H1 (cell line): Measurements from ENCODE around the gene TRIM59. TPM values are rescaled to one million over a fixed set of nuclear protein-coding genes. Genes with fewer than 3 reads are reported as not detected.

Source experiments
- CTCF ChIA-PET: fragments of 300-600 bp; sonication (Branson Sonifier 250); formaldehyde crosslinking; loops from one replicate; lab custom pipeline; 2021; ENCODE audit not compliant: partially characterized antibody; lab: Charles Lee
- POLR2A ChIA-PET: fragments of 300-600 bp; sonication (Branson Sonifier 250); formaldehyde crosslinking; loops from one replicate; lab custom pipeline; 2021; ENCODE audit warnings: inconsistent platforms; ENCODE audit not compliant: partially characterized antibody; lab: Charles Lee
- DNase-seq, 2 experiments: peaks; one replicate each; pipeline versions ENCODE4 v3.0.0 to v3.0.0-alpha.2; 2010 to 2022; ENCODE audit warnings: low spot score in 2 of 2, low read depth in 1 of 2, mixed read lengths in 1 of 2
- FAIRE-seq: peaks from 2 replicates; lab custom pipeline; 2011; peaks lifted over from hg19 to GRCh38; lab: Jason Lieb, UNC
- H2AFZ ChIP-seq: 2 replicates; pipeline ENCODE4 v1.8.1; 2012; ENCODE audit warnings: low read length, inconsistent platforms
- H2AK5ac ChIP-seq: 2 replicates; pipeline ENCODE4 v1.6.1; 2013; ENCODE audit warnings: low read depth, low read length
- H2BK120ac ChIP-seq: replicated peaks from 2 replicates; pipeline ENCODE3; 2013; ENCODE audit warnings: low read depth, low read length, inconsistent platforms
- H2BK12ac ChIP-seq: 2 replicates; pipeline ENCODE4 v1.6.1; 2013; ENCODE audit warnings: low read depth, low read length
- H2BK15ac ChIP-seq: 2 replicates; pipeline ENCODE4 v1.6.1; 2013; ENCODE audit warnings: low read length
- H2BK20ac ChIP-seq: 2 replicates; pipeline ENCODE4 v1.6.1; 2013; ENCODE audit warnings: low read length
- H2BK5ac ChIP-seq: 2 replicates; pipeline ENCODE4 v1.6.1; 2013; ENCODE audit warnings: low read depth, low read length
- H3K14ac ChIP-seq: 2 replicates; pipeline ENCODE4 v1.6.1; 2013; ENCODE audit warnings: inconsistent platforms; ENCODE audit not compliant: insufficient read length
- H3K18ac ChIP-seq: 2 replicates; pipeline ENCODE4 v1.6.1; 2013; ENCODE audit warnings: low read length; ENCODE audit errors: extremely low read depth
- H3K23ac ChIP-seq: 2 replicates; pipeline ENCODE4 v1.6.1; 2013; ENCODE audit warnings: inconsistent platforms; ENCODE audit not compliant: insufficient read length
- H3K23me2 ChIP-seq: 2 replicates; pipeline ENCODE4 v1.6.1; 2013; ENCODE audit warnings: low read depth, low read length
- H3K27ac ChIP-seq: 2 replicates; pipeline ENCODE4 v1.6.1; 2011; ENCODE audit warnings: low read depth, low read length, inconsistent platforms
- H3K27me3 ChIP-seq, 4 experiments: replicated peaks in 1 of 4; 1 replicate in 1 of 4; 2 replicates in 3 of 4; pipeline versions ENCODE4 v1.6.1 to v1.8.1; 2011 to 2013; ENCODE audit warnings: low read length in 3 of 4, mild to moderate bottlenecking in 3 of 4, inconsistent platforms in 2 of 4, mixed read lengths in 2 of 4, moderate library complexity in 1 of 4; ENCODE audit not compliant: control insufficient read depth in 3 of 4, insufficient read depth in 3 of 4; ENCODE audit errors: extremely low read depth in 1 of 4
- H3K36me3 ChIP-seq, 4 experiments: 2 replicates each; pipeline versions ENCODE4 v1.6.1 to v1.8.1; 2011 to 2013; ENCODE audit warnings: mild to moderate bottlenecking in 4 of 4, low read length in 3 of 4, moderate library complexity in 2 of 4, control low read depth in 1 of 4, inconsistent platforms in 1 of 4; ENCODE audit not compliant: insufficient read depth in 4 of 4, control insufficient read depth in 2 of 4
- H3K4ac ChIP-seq: replicated peaks from 2 replicates; pipeline ENCODE3; 2013; ENCODE audit warnings: low read length, low read depth, mixed read lengths, inconsistent platforms; ENCODE audit not compliant: insufficient read length
- H3K4me1 ChIP-seq, 4 experiments: replicated peaks in 1 of 4; 1 replicate in 1 of 4; 2 replicates in 3 of 4; pipeline versions ENCODE4 v1.6.1 to v1.8.1; 2011 to 2013; ENCODE audit warnings: low read length in 3 of 4, inconsistent platforms in 2 of 4, mixed read lengths in 1 of 4; ENCODE audit not compliant: insufficient read depth in 4 of 4, control insufficient read depth in 3 of 4
- H3K4me2 ChIP-seq, 2 experiments: 2 replicates each; pipeline versions ENCODE4 v1.6.1 to v1.8.1; 2011 to 2013; ENCODE audit warnings: low read depth in 2 of 2, low read length in 2 of 2, control low read depth in 1 of 2, inconsistent platforms in 1 of 2, mild to moderate bottlenecking in 1 of 2; ENCODE audit not compliant: insufficient read depth in 1 of 2
- H3K4me3 ChIP-seq, 4 experiments: fragments of 200-600, 300-600 bp in 1 of 4; sonication (generic), shearing (Covaris generic), sonication (Bioruptor Twin) in 1 of 4; 2 replicates each; pipeline versions ENCODE4 v1.5.1 to v1.8.1; 2011 to 2016; ENCODE audit warnings: low read length in 4 of 4, low read depth in 3 of 4, control low read depth in 2 of 4, inconsistent platforms in 2 of 4, mild to moderate bottlenecking in 2 of 4, mixed read lengths in 1 of 4, moderate library complexity in 1 of 4; ENCODE audit not compliant: insufficient read depth in 2 of 4; ENCODE audit errors: extremely low read depth in 1 of 4
- H3K56ac ChIP-seq: replicated peaks from 2 replicates; pipeline ENCODE3; 2013; ENCODE audit warnings: low read depth, mild to moderate bottlenecking, mixed read lengths, low read length, inconsistent platforms; ENCODE audit not compliant: insufficient read length
- H3K79me1 ChIP-seq: 2 replicates; pipeline ENCODE4 v1.6.1; 2013; ENCODE audit warnings: low read depth, low read length, control low read depth
- H3K79me2 ChIP-seq, 2 experiments: 2 replicates each; pipeline versions ENCODE4 v1.6.1 to v1.8.1; 2012 to 2013; ENCODE audit warnings: low read length in 2 of 2, mild to moderate bottlenecking in 2 of 2, inconsistent platforms in 1 of 2; ENCODE audit not compliant: insufficient read depth in 2 of 2, control insufficient read depth in 1 of 2
- H3K9ac ChIP-seq, 4 experiments: replicated peaks in 1 of 4; 1 replicate in 1 of 4; 2 replicates in 3 of 4; pipeline versions ENCODE4 v1.6.1 to v1.8.1; 2011 to 2013; ENCODE audit warnings: low read depth in 3 of 4, low read length in 3 of 4, control low read depth in 2 of 4, mild to moderate bottlenecking in 2 of 4, moderate library complexity in 2 of 4, inconsistent platforms in 1 of 4; ENCODE audit errors: extremely low read depth in 1 of 4
- H3K9me3 ChIP-seq, 2 experiments: 2 replicates each; pipeline versions ENCODE4 v1.6.1 to v1.8.1; 2012 to 2013; ENCODE audit warnings: mild to moderate bottlenecking in 2 of 2, moderate library complexity in 2 of 2, control low read depth in 1 of 2, inconsistent platforms in 1 of 2, low read depth in 1 of 2, low read length in 1 of 2, mixed read lengths in 1 of 2; ENCODE audit not compliant: insufficient read depth in 2 of 2
- H4K20me1 ChIP-seq, 2 experiments: replicated peaks in 1 of 2; 2 replicates each; pipeline versions ENCODE3 to v1.8.1; 2011 to 2013; ENCODE audit warnings: inconsistent platforms in 2 of 2, low read length in 2 of 2, mild to moderate bottlenecking in 1 of 2; ENCODE audit not compliant: insufficient read depth in 2 of 2, control insufficient read depth in 1 of 2
- H4K5ac ChIP-seq: 2 replicates; pipeline ENCODE4 v1.6.1; 2013; ENCODE audit warnings: low read length, low read depth, mixed read lengths, inconsistent platforms; ENCODE audit not compliant: insufficient read length
- H4K8ac ChIP-seq: 2 replicates; pipeline ENCODE4 v1.8.0; 2013; ENCODE audit warnings: mild to moderate bottlenecking, moderate library complexity, low read length, inconsistent platforms; ENCODE audit not compliant: insufficient read depth; ENCODE audit errors: extremely low read depth
- H4K91ac ChIP-seq: replicated peaks from 2 replicates; pipeline ENCODE3; 2013; ENCODE audit warnings: low read length, mixed read lengths, inconsistent platforms; ENCODE audit not compliant: insufficient read length
- HDAC2 ChIP-seq, 2 experiments: fragments of 300-600 bp in 1 of 2; sonication (generic) in 1 of 2; IDR thresholded peaks; 2 replicates each; pipeline ENCODE4 v1.6.1; 2011 to 2012; ENCODE audit warnings: low read depth in 2 of 2, low read length in 2 of 2, mild to moderate bottlenecking in 2 of 2, moderate library complexity in 2 of 2, borderline replicate concordance in 1 of 2, inconsistent platforms in 1 of 2
- NANOG ChIP-seq: IDR thresholded peaks from 2 replicates; pipeline ENCODE4 v1.6.1; 2011; ENCODE audit warnings: low read length, low read depth, mild to moderate bottlenecking, inconsistent platforms; ENCODE audit not compliant: insufficient read depth, poor library complexity, severe bottlenecking
- ZNF274 ChIP-seq: IDR thresholded peaks from 2 replicates; pipeline ENCODE4 v1.7.0; 2012; ENCODE audit warnings: low read length, borderline replicate concordance; ENCODE audit errors: extremely low read depth
- WGBS, 2 experiments: shearing (Covaris generic) in 1 of 2; methylation state at CpG; one replicate each; pipeline versions ENCODE4 v1.1.6 to v1.1.7; 2013 to 2015; ENCODE audit warnings: low lambda C conversion rate in 2 of 2, mixed read lengths in 2 of 2, inconsistent platforms in 1 of 2, low coverage in 1 of 2, missing lambda C conversion rate in 1 of 2; ENCODE audit not compliant: insufficient replicate concordance in 2 of 2, insufficient coverage in 1 of 2, insufficient read length in 1 of 2; ENCODE audit errors: extremely low coverage in 1 of 2, missing lambda C conversion rate in 1 of 2; 5-methylcytosine and 5-hydroxymethylcytosine counted together
- polyA plus RNA-seq, 7 experiments: library from polyadenylated mRNA; depleted of rRNA in 3 of 7; stranded (reverse) in 5 of 7; unstranded in 2 of 7; fragments of >200 nt in 5 of 7; fragments of 200-250 nt in 2 of 7; gene quantifications; 1 replicate in 5 of 7; 2 replicates in 1 of 7; 4 replicates in 1 of 7; pipeline versions ENCODE4 v1.2.1 to v1.2.3, GENCODE V29; 2011 to 2013; ENCODE audit warnings: missing spikeins in 2 of 7, mixed read lengths in 2 of 7
- total RNA-seq: library from RNA; stranded (reverse); fragmentation: NEBNext Ultra II Directional; extraction: Animal tissue kit (Norgen Biotek cat#: 25700); gene quantifications from 2 replicates; pipeline ENCODE4 v1.2.1, GENCODE V29; 2021

Gene TRIM59
- total and polyA plus RNA-seq, 2 of the 8 experiments (the other 6 are each of a cell fraction or from before 2014, with no cell fraction given) = 11.6 to 53.4 TPM

- Histone ChIP-seq H3K4ac (no peak overlapping the region), H4K8ac (no peak overlapping the region), H2BK20ac (no peak overlapping the region), H3K23ac (no peak overlapping the region), H2AK5ac (no peak overlapping the region), H3K27ac (no peak overlapping the region), H3K9me3 (peaks cover 6 to 7% of the 10 kb centered on the region in 2 experiments; a peak in 3 of 4 replicates), H2BK12ac (no peak overlapping the region), H2BK15ac (no peak overlapping the region), H2BK120ac (no peak overlapping the region), H3K27me3 (no peaks in the 10 kb centered on the region), H3K56ac (no peak overlapping the region), H4K5ac (no peak overlapping the region), H3K79me1 (no peaks in the 10 kb centered on the region), H2BK5ac (no peak overlapping the region), H3K4me3 (no peak overlapping the region), H3K79me2 (no peaks in the 10 kb centered on the region), H3K14ac (no peak overlapping the region), H3K9ac (no peak overlapping the region), H3K4me1 (no peaks in the 10 kb centered on the region), H3K4me2 (no peak overlapping the region)
- ChIA-PET POLR2A (interaction anchor here (0.8 kb wide), 1 partner anchor 24 kb away, joined by 3 read pairs; no protein-coding TSS in a partner anchor), CTCF (interaction anchor here (1.3 kb wide), 1 partner anchor 10 kb away, joined by 3 read pairs; no protein-coding TSS in a partner anchor)
- no peak for FAIRE-seq
- no peak for DNase-seq
- TF ChIP-seq ZNF274 (no peak), NANOG (no peak), HDAC2 (IDR thresholded peaks at IDR 0.05; ENCODE audit: borderline replicate concordance in 1 of 2, low read depth in 2 of 2, low read length in 2 of 2) (no peak)
- TF ChIP-seq, all 59 proteins: peak for 0
- 100% methylated on average over 2 of the region's 2 CpGs; no CpG with 5 or more reads in 1 of the 2 experiments for WGBS, 2 experiments
- no peak overlapping the region for H3K18ac ChIP-seq
- H3K36me3 ChIP-seq = no peaks in the 10 kb centered on the region
- no peak overlapping the region for H2AFZ ChIP-seq
- no peaks in the 10 kb centered on the region for H3K23me2 ChIP-seq
- no peaks in the 10 kb centered on the region for H4K20me1 ChIP-seq
- no peak overlapping the region for H4K91ac ChIP-seq
Observed at GRCh38 chr3:160475884-160476283, 26.3 kb upstream of the TRIM59 start.
